ENCODE results near the gene SF3A2. TPM values are rescaled to one million over a fixed set of nuclear protein-coding genes. Genes with fewer than 3 reads are reported as not detected.
A peak's percentile ranks its signal among the peaks of the same experiment; 100 is the strongest.

SF3A2 gene
- total RNA-seq, 5 donors from 2014 or later (not counting 1 experiment from before 2014, with no cell fraction given), result 130 to 172 (median 161) TPM

GRCh38 chr19:2249880-2250765 is 13.5 kb downstream of the SF3A2 start:
- Histone ChIP-seq H3K27me3 (replicated peaks in 1 of 2; ENCODE audit: control insufficient read depth in 2 of 2, extremely low read depth in 1 of 2, insufficient read depth in 2 of 2, low read length in 1 of 2) (peaks cover 0 to 55% of the 10 kb centered on the region in 2 experiments), H3K27ac (ENCODE audit: low read length) (no peak overlapping the region), H3K9me3 (no peaks in the 10 kb centered on the region), H3K36me3 (ENCODE audit: control insufficient read depth in 2 of 2, extremely low read depth in 1 of 2, insufficient read depth in 1 of 2, low read length in 1 of 2) (peaks cover 9 to 29% of the 10 kb centered on the region in 2 donors), H3K4me1 (ENCODE audit: control insufficient read depth in 1 of 2, extremely low read depth in 1 of 2, insufficient read depth in 2 of 2, low read length in 2 of 2) (peaks cover 5 to 46% of the 10 kb centered on the region in 2 experiments), H3K4me3 (ENCODE audit: control insufficient read depth in 1 of 2, extremely low read depth in 1 of 2, low read length in 1 of 2) (peak overlapping the region in 1 of 2 donors; percentile 32)
- ChIA-PET POLR2A (no interaction called here), CTCF (interaction anchor here in 1 of 2 donors (0.7 kb wide), 1 partner anchor 10 kb away, joined by 3 read pairs; no protein-coding TSS in a partner anchor)
- DNase-seq, result no peak
- H3K36me3 Mint-ChIP-seq, result peaks cover 6% of the 10 kb centered on the region
- peak in 1 of 4 experiments; percentile 7 for ATAC-seq (replicated peaks in 1 of 4)
- peaks cover 4 to 22% (median 8%) of the 10 kb centered on the region in 3 donors for H3K4me1 Mint-ChIP-seq
- H3K27me3 Mint-ChIP-seq, result peaks cover 0 to 16% of the 10 kb centered on the region in 2 donors
- WGBS (ENCODE audit: insufficient coverage), result 45% methylated on average over 36 of the region's 43 CpGs
- H3K4me3 Mint-ChIP-seq, result peak overlapping the region in 1 of 3 donors; percentile 20
- no peaks in the 10 kb centered on the region for H3K9me3 Mint-ChIP-seq
- H3K27ac Mint-ChIP-seq, result no peak overlapping the region

- Histone ChIP-seq H3K4me3 (ENCODE audit: control insufficient read depth in 1 of 2, extremely low read depth in 1 of 2, low read length in 1 of 2) (peak overlapping the region in 1 of 2 donors; percentile 67), H3K27me3 (replicated peaks in 1 of 2; ENCODE audit: control insufficient read depth in 2 of 2, extremely low read depth in 1 of 2, insufficient read depth in 2 of 2, low read length in 1 of 2) (peaks cover 0 to 56% of the 10 kb centered on the region in 2 experiments), H3K36me3 (ENCODE audit: control insufficient read depth in 2 of 2, extremely low read depth in 1 of 2, insufficient read depth in 1 of 2, low read length in 1 of 2) (peaks cover 5 to 23% of the 10 kb centered on the region in 2 donors), H3K9me3 (no peaks in the 10 kb centered on the region), H3K4me1 (ENCODE audit: control insufficient read depth in 1 of 2, extremely low read depth in 1 of 2, insufficient read depth in 2 of 2, low read length in 2 of 2) (peaks cover 5 to 46% of the 10 kb centered on the region in 2 experiments), H3K27ac (ENCODE audit: low read length) (no peak overlapping the region)
- ChIA-PET CTCF (no interaction called here), POLR2A (no interaction called here)
- H3K4me1 Mint-ChIP-seq, result peaks cover 4 to 22% (median 8%) of the 10 kb centered on the region in 3 donors
- WGBS (ENCODE audit: insufficient coverage), result 21% methylated on average over 36 of the region's 40 CpGs
- H3K9me3 Mint-ChIP-seq, result no peaks in the 10 kb centered on the region
- H3K36me3 Mint-ChIP-seq, result peaks cover 3% of the 10 kb centered on the region
- ATAC-seq (replicated peaks in 1 of 4), result no peak
- peaks cover 0 to 16% of the 10 kb centered on the region in 2 donors for H3K27me3 Mint-ChIP-seq
- no peak for DNase-seq
- H3K27ac Mint-ChIP-seq, result no peak overlapping the region
- H3K4me3 Mint-ChIP-seq, result peak overlapping the region in 1 of 3 donors; percentile 20
Observed at GRCh38 chr19:2250766-2251105, 14.1 kb downstream of the SF3A2 start.

GRCh38 chr19:2251106-2252054 is 14.8 kb downstream of the SF3A2 start:
- DNase-seq, result peak in 1 of 35 experiments; percentile 42
- Histone ChIP-seq H3K36me3 (ENCODE audit: control insufficient read depth in 2 of 2, extremely low read depth in 1 of 2, insufficient read depth in 1 of 2, low read length in 1 of 2) (peaks cover 5 to 17% of the 10 kb centered on the region in 2 donors), H3K27me3 (replicated peaks in 1 of 2; ENCODE audit: control insufficient read depth in 2 of 2, extremely low read depth in 1 of 2, insufficient read depth in 2 of 2, low read length in 1 of 2) (peaks cover 0 to 50% of the 10 kb centered on the region in 2 experiments), H3K27ac (ENCODE audit: low read length) (no peak overlapping the region), H3K4me1 (ENCODE audit: control insufficient read depth in 1 of 2, extremely low read depth in 1 of 2, insufficient read depth in 2 of 2, low read length in 2 of 2) (peaks cover 5 to 52% of the 10 kb centered on the region in 2 experiments), H3K4me3 (ENCODE audit: control insufficient read depth in 1 of 2, extremely low read depth in 1 of 2, low read length in 1 of 2) (peak overlapping the region; percentile 52 to 67), H3K9me3 (no peaks in the 10 kb centered on the region)
- peak; percentile 6 to 29 (median 22) for ATAC-seq (replicated peaks in 1 of 4)
- H3K36me3 Mint-ChIP-seq, result no peaks in the 10 kb centered on the region
- POLR2A ChIA-PET, result no interaction called here
- 6% methylated on average over 124 of the region's 125 CpGs for WGBS (ENCODE audit: insufficient coverage)
- H3K9me3 Mint-ChIP-seq, result no peaks in the 10 kb centered on the region
- H3K27ac Mint-ChIP-seq, result no peak overlapping the region
- H3K4me3 Mint-ChIP-seq, result peak overlapping the region; percentile 43 to 81 (median 52)
- CTCF ChIA-PET, result no interaction called here
- H3K4me1 Mint-ChIP-seq, result peaks cover 4 to 24% (median 8%) of the 10 kb centered on the region in 3 donors
- peaks cover 0 to 16% of the 10 kb centered on the region in 2 donors for H3K27me3 Mint-ChIP-seq

- no peaks in the 10 kb centered on the region for H3K36me3 Mint-ChIP-seq
- peak overlapping the region; percentile 52 to 67 for H3K4me3 ChIP-seq (ENCODE audit: control insufficient read depth in 1 of 2, extremely low read depth in 1 of 2, low read length in 1 of 2)
- peak overlapping the region; percentile 71 to 81 (median 73) for H3K4me3 Mint-ChIP-seq
- peaks cover 9 to 29% (median 11%) of the 10 kb centered on the region in 3 donors for H3K4me1 Mint-ChIP-seq
- no peak for DNase-seq
- no peaks in the 10 kb centered on the region for H3K9me3 ChIP-seq
- no peaks in the 10 kb centered on the region for H3K9me3 Mint-ChIP-seq
- H3K36me3 ChIP-seq (ENCODE audit: control insufficient read depth in 2 of 2, extremely low read depth in 1 of 2, insufficient read depth in 1 of 2, low read length in 1 of 2), result peaks cover 0 to 9% of the 10 kb centered on the region in 2 donors
- peaks cover 5 to 58% of the 10 kb centered on the region in 2 experiments for H3K4me1 ChIP-seq (ENCODE audit: control insufficient read depth in 1 of 2, extremely low read depth in 1 of 2, insufficient read depth in 2 of 2, low read length in 2 of 2)
- peaks cover 0 to 50% of the 10 kb centered on the region in 2 experiments for H3K27me3 ChIP-seq (replicated peaks in 1 of 2; ENCODE audit: control insufficient read depth in 2 of 2, extremely low read depth in 1 of 2, insufficient read depth in 2 of 2, low read length in 1 of 2)
- 14% methylated on average over 68 of the region's 74 CpGs for WGBS (ENCODE audit: insufficient coverage)
- peaks cover 0 to 16% of the 10 kb centered on the region in 2 donors for H3K27me3 Mint-ChIP-seq
- ChIA-PET POLR2A (interaction anchor here in 1 of 2 donors (0.5 kb wide), 1 partner anchor 9 kb away, joined by 4 read pairs; no protein-coding TSS in a partner anchor), CTCF (interaction anchor here in 1 of 2 donors (0.6 kb wide), 1 partner anchor 1735 kb away, joined by 10 read pairs; no protein-coding TSS in a partner anchor)
- no peak overlapping the region for H3K27ac ChIP-seq (ENCODE audit: low read length)
- no peak overlapping the region for H3K27ac Mint-ChIP-seq
- no peak for ATAC-seq (replicated peaks in 1 of 4)
Observed at GRCh38 chr19:2252055-2252796, 15.6 kb downstream of the SF3A2 start.

- ChIA-PET POLR2A (interaction anchor here in 1 of 2 donors (0.5 kb wide), 1 partner anchor 8 kb away, joined by 4 read pairs; no protein-coding TSS in a partner anchor), CTCF (interaction anchor here in 1 of 2 donors (0.6 kb wide), 1 partner anchor 1735 kb away, joined by 10 read pairs; no protein-coding TSS in a partner anchor)
- peaks cover 11 to 32% (median 15%) of the 10 kb centered on the region in 3 donors for H3K4me1 Mint-ChIP-seq
- ATAC-seq (replicated peaks in 1 of 4), result peak in 2 of 4 experiments; percentile 3 to 5
- peaks cover 5 to 63% of the 10 kb centered on the region in 2 experiments for H3K4me1 ChIP-seq (ENCODE audit: control insufficient read depth in 1 of 2, extremely low read depth in 1 of 2, insufficient read depth in 2 of 2, low read length in 2 of 2)
- peaks cover 0 to 5% of the 10 kb centered on the region in 2 donors for H3K36me3 ChIP-seq (ENCODE audit: control insufficient read depth in 2 of 2, extremely low read depth in 1 of 2, insufficient read depth in 1 of 2, low read length in 1 of 2)
- H3K4me3 Mint-ChIP-seq, result peak overlapping the region; percentile 71 to 81 (median 73)
- peak overlapping the region; percentile 52 to 67 for H3K4me3 ChIP-seq (ENCODE audit: control insufficient read depth in 1 of 2, extremely low read depth in 1 of 2, low read length in 1 of 2)
- peaks cover 0 to 50% of the 10 kb centered on the region in 2 experiments for H3K27me3 ChIP-seq (replicated peaks in 1 of 2; ENCODE audit: control insufficient read depth in 2 of 2, extremely low read depth in 1 of 2, insufficient read depth in 2 of 2, low read length in 1 of 2)
- peaks cover 0 to 16% of the 10 kb centered on the region in 2 donors for H3K27me3 Mint-ChIP-seq
- H3K9me3 Mint-ChIP-seq, result no peaks in the 10 kb centered on the region
- H3K36me3 Mint-ChIP-seq, result no peaks in the 10 kb centered on the region
- no peaks in the 10 kb centered on the region for H3K9me3 ChIP-seq
- 7% methylated on average over 14 of the region's 18 CpGs for WGBS (ENCODE audit: insufficient coverage)
- no peak for DNase-seq
- no peak overlapping the region for H3K27ac Mint-ChIP-seq
- H3K27ac ChIP-seq (ENCODE audit: low read length), result no peak overlapping the region
Observed at GRCh38 chr19:2252797-2253105, 16.1 kb downstream of the SF3A2 start.

All from T-cell (primary cell).